ENCODE results near the gene CDH20.

- no peak for TF ChIP-seq ZNF645 (tag by site-specific recombination; IDR thresholded peaks at IDR 0.05)
- TF ChIP-seq CTCF (tag by site-specific recombination; IDR thresholded peaks at IDR 0.05) = no peak
- TF ChIP-seq SETDB1 (IDR thresholded peaks at IDR 0.05; ENCODE audit: insufficient read length, low read length) = no peak
- TF ChIP-seq MZF1 (tag by site-specific recombination; IDR thresholded peaks at IDR 0.05; ENCODE audit: borderline replicate concordance) = no peak
- no peak for TF ChIP-seq ZBTB10 (tag by site-specific recombination; IDR thresholded peaks at IDR 0.05)
- no peak for TF ChIP-seq GLI2 (tag by site-specific recombination; IDR thresholded peaks at IDR 0.05; ENCODE audit: borderline replicate concordance, low read depth)
- no peak for TF ChIP-seq ZNF324 (tag by site-specific recombination; IDR thresholded peaks at IDR 0.05)
Measured at GRCh38 chr18:61333271-61333745, at the start of gene CDH20.
